IMR-90 (cell line): ENCODE data around the gene ACAD10. TPM values are rescaled to one million over a fixed set of nuclear protein-coding genes. Genes with fewer than 3 reads are reported as not detected.

Experiments used
- ATAC-seq: fragments of 200-7000 bp; cut with Tn5 transposase; 2 replicates; pipeline ENCODE4 v1.9.1; 2020; ENCODE audit warnings: low read depth, mild to moderate bottlenecking, moderate library complexity
- BruUV-seq: library from RNA; stranded (reverse); fragments of 400-500 nt; replicated peaks from 2 replicates; lab custom pipeline; 2021; lab: Mats Ljungman, UMichigan
- CTCF ChIA-PET: fragments of 300-600 bp; formaldehyde crosslinking; extraction: SDS; loops from one replicate; lab custom pipeline; 2021; ENCODE audit warnings: antibody characterized with exemption; lab: Yijun Ruan, JAX
- POLR2A ChIA-PET: fragments of 300-600 bp; sonication (Branson Sonifier 250); formaldehyde crosslinking; loops from one replicate; lab custom pipeline; 2022; ENCODE audit warnings: antibody characterized with exemption; ENCODE audit not compliant: unreplicated experiment; lab: Charles Lee
- DNase-seq: peaks from one replicate; pipeline ENCODE4 v3.0.0; 2013
- H2AFZ ChIP-seq: replicated peaks from 2 replicates; pipeline ENCODE3; 2013; ENCODE audit warnings: low read length, mild to moderate bottlenecking; ENCODE audit not compliant: poor library complexity
- H2AK5ac ChIP-seq: 2 replicates; pipeline ENCODE4 v1.6.1; 2013; ENCODE audit warnings: low read depth, low read length, inconsistent platforms
- H2AK9ac ChIP-seq: replicated peaks from 2 replicates; pipeline ENCODE3; 2013; ENCODE audit warnings: mild to moderate bottlenecking, low read depth, low read length, moderate library complexity; ENCODE audit not compliant: poor library complexity
- H2BK120ac ChIP-seq: 2 replicates; pipeline ENCODE4 v1.6.1; 2013; ENCODE audit warnings: low read depth, low read length, inconsistent platforms
- H2BK15ac ChIP-seq: 3 replicates; pipeline ENCODE4 v1.6.1; 2013; ENCODE audit warnings: low read depth, low read length, inconsistent platforms
- H2BK20ac ChIP-seq: 2 replicates; pipeline ENCODE4 v1.6.1; 2013; ENCODE audit warnings: low read depth, mild to moderate bottlenecking, inconsistent platforms, low read length, moderate library complexity
- H2BK5ac ChIP-seq: 2 replicates; pipeline ENCODE4 v1.6.1; 2013; ENCODE audit warnings: mild to moderate bottlenecking, low read depth, low read length, inconsistent platforms; ENCODE audit not compliant: poor library complexity, severe bottlenecking
- H3K14ac ChIP-seq: replicated peaks from 2 replicates; pipeline ENCODE4 v1.6.1; 2013; ENCODE audit warnings: low read depth, low read length, inconsistent platforms
- H3K18ac ChIP-seq: 2 replicates; pipeline ENCODE4 v1.6.1; 2013; ENCODE audit warnings: low read depth, low read length, control low read depth
- H3K23ac ChIP-seq: 2 replicates; pipeline ENCODE4 v1.6.1; 2013; ENCODE audit warnings: low read depth, low read length, inconsistent platforms
- H3K27ac ChIP-seq: 2 replicates; pipeline ENCODE4 v1.5.1; 2013; ENCODE audit warnings: mild to moderate bottlenecking, control low read depth, low read length; ENCODE audit not compliant: insufficient read depth
- H3K27me3 ChIP-seq: 2 replicates; pipeline ENCODE4 v1.6.1; 2013; ENCODE audit warnings: low read length; ENCODE audit not compliant: control insufficient read depth, insufficient read depth
- H3K36me3 ChIP-seq: 2 replicates; pipeline ENCODE4 v1.6.1; 2013; ENCODE audit warnings: low read length, mixed read lengths; ENCODE audit not compliant: control insufficient read depth, insufficient read depth
- H3K4ac ChIP-seq: 2 replicates; pipeline ENCODE4 v1.6.1; 2013; ENCODE audit warnings: low read depth, low read length, inconsistent platforms
- H3K4me1 ChIP-seq: 2 replicates; pipeline ENCODE4 v1.6.1; 2013; ENCODE audit warnings: low read length, mixed read lengths; ENCODE audit not compliant: control insufficient read depth, insufficient read depth
- H3K4me2 ChIP-seq: 2 replicates; pipeline ENCODE4 v1.6.1; 2013; ENCODE audit warnings: low read depth, mild to moderate bottlenecking, control low read depth, low read length, moderate library complexity
- H3K4me3 ChIP-seq: 2 replicates; pipeline ENCODE4 v1.5.1; 2013; ENCODE audit warnings: low read depth, mild to moderate bottlenecking, control low read depth, low read length, moderate library complexity; ENCODE audit not compliant: insufficient read depth
- H3K56ac ChIP-seq: 2 replicates; pipeline ENCODE4 v1.6.1; 2013; ENCODE audit warnings: low read length, inconsistent platforms; ENCODE audit not compliant: insufficient read depth; ENCODE audit errors: extremely low read depth
- H3K79me1 ChIP-seq, 2 experiments: 2 replicates each; pipeline ENCODE4 v1.6.1; 2013; ENCODE audit warnings: low read length in 2 of 2, inconsistent platforms in 1 of 2, low read depth in 1 of 2
- H3K9ac ChIP-seq: 2 replicates; pipeline ENCODE4 v1.6.1; 2013; ENCODE audit warnings: low read depth, low read length, control low read depth
- H3K9me1 ChIP-seq: 2 replicates; pipeline ENCODE4 v1.6.1; 2013; ENCODE audit warnings: low read length, inconsistent platforms; ENCODE audit not compliant: insufficient read depth
- H3K9me3 ChIP-seq: 2 replicates; pipeline ENCODE4 v1.6.1; 2013; ENCODE audit warnings: low read length; ENCODE audit not compliant: control insufficient read depth, insufficient read depth
- H4K20me1 ChIP-seq: 2 replicates; pipeline ENCODE4 v1.6.1; 2013; ENCODE audit warnings: low read length, inconsistent platforms; ENCODE audit not compliant: insufficient read depth
- H4K5ac ChIP-seq: 2 replicates; pipeline ENCODE4 v1.6.1; 2013; ENCODE audit warnings: mild to moderate bottlenecking, low read depth, low read length, control low read depth
- H4K8ac ChIP-seq, 2 experiments: 2 replicates each; pipeline ENCODE4 v1.6.1; 2013; ENCODE audit warnings: low read depth in 2 of 2, low read length in 2 of 2, control low read depth in 1 of 2, inconsistent platforms in 1 of 2
- H4K91ac ChIP-seq: 2 replicates; pipeline ENCODE4 v1.6.1; 2013; ENCODE audit warnings: low read depth, low read length, inconsistent platforms; ENCODE audit not compliant: insufficient read depth
- BHLHE40 ChIP-seq: fragments of 150-350 bp; IDR thresholded peaks from 2 replicates; pipeline ENCODE4 v1.6.1; 2016; ENCODE audit warnings: mild to moderate bottlenecking, low read depth, low read length
- CHD1 ChIP-seq: IDR thresholded peaks from 2 replicates; pipeline ENCODE4 v1.6.1; 2012; ENCODE audit warnings: low read depth, low read length, improper control_type of control experiment
- FOS ChIP-seq: fragments of 150-350 bp; IDR thresholded peaks from 2 replicates; pipeline ENCODE4 v1.6.1; 2016; ENCODE audit warnings: low read depth, low read length
- MAFK ChIP-seq: IDR thresholded peaks from 2 replicates; pipeline ENCODE4 v1.6.1; 2012; ENCODE audit warnings: low read depth, low read length, improper control_type of control experiment
- MAZ ChIP-seq: IDR thresholded peaks from 2 replicates; pipeline ENCODE4 v1.6.1; 2012; ENCODE audit warnings: low read depth, mild to moderate bottlenecking, low read length, improper control_type of control experiment, moderate library complexity, borderline replicate concordance
- MXI1 ChIP-seq: IDR thresholded peaks from 2 replicates; pipeline ENCODE4 v1.6.1; 2012; ENCODE audit warnings: low read depth, mild to moderate bottlenecking, low read length, moderate library complexity, borderline replicate concordance
- NFE2L2 ChIP-seq: fragments of 150-350 bp; IDR thresholded peaks from 2 replicates; pipeline ENCODE4 v1.6.1; 2016; ENCODE audit warnings: low read depth, mild to moderate bottlenecking, low read length
- POLR2A ChIP-seq: IDR thresholded peaks from 2 replicates; pipeline ENCODE4 v1.6.1; 2012; ENCODE audit warnings: mild to moderate bottlenecking, low read depth, low read length
- RCOR1 ChIP-seq: IDR thresholded peaks from 2 replicates; pipeline ENCODE4 v1.6.1; 2012; ENCODE audit warnings: mild to moderate bottlenecking, low read length, improper control_type of control experiment; ENCODE audit not compliant: insufficient replicate concordance
- RFX5 ChIP-seq: IDR thresholded peaks from 2 replicates; pipeline ENCODE4 v1.8.0; 2012; ENCODE audit warnings: low read depth, mild to moderate bottlenecking, low read length, moderate library complexity
- SMC3 ChIP-seq: fragments of 150-350 bp; IDR thresholded peaks from 2 replicates; pipeline ENCODE4 v1.6.1; 2016; ENCODE audit warnings: low read depth, mild to moderate bottlenecking, antibody characterized with exemption, low read length, moderate library complexity
- WGBS, 2 experiments: methylation state at CpG; one replicate each; pipeline versions ENCODE4 v1.1.5 to v1.1.7; 2013; ENCODE audit warnings: missing lambda C conversion rate in 2 of 2; ENCODE audit not compliant: insufficient read length in 1 of 2; ENCODE audit errors: extremely low coverage in 2 of 2; 5-methylcytosine and 5-hydroxymethylcytosine counted together
- dilution Hi-C: fragments of 300-500 bp; cut with HindIII; formaldehyde crosslinking; loops from one replicate; pipeline ENCODE4 v1.14.3; 2018; ENCODE audit warnings: low sequenced_read_pairs; ENCODE audit not compliant: unreplicated experiment
- in situ Hi-C: fragments of 300-500 bp; cut with MboI; formaldehyde crosslinking; loops from 3 replicates; pipeline ENCODE4 v1.14.3; 2019; ENCODE audit warnings: low sequenced_read_pairs, inconsistent platforms, mixed read lengths
- intact Hi-C: fragments of 100-400 bp; cut with micrococcal nuclease; formaldehyde crosslinking; loops from 2 replicates; pipeline ENCODE4 v1.10.0; 2022
- polyA plus RNA-seq, 3 experiments: library from polyadenylated mRNA; depleted of rRNA; stranded (reverse); fragments of >200 nt; gene quantifications; 2 replicates each; pipeline ENCODE4 v1.2.3, GENCODE V29; 2012; ENCODE audit warnings: low replicate concordance in 1 of 3
- total RNA-seq: library from RNA; depleted of rRNA; stranded (reverse); fragments of >200 nt; gene quantifications from 2 replicates; pipeline ENCODE4 v1.2.3, GENCODE V29; 2012

ACAD10 gene
- total and polyA plus RNA-seq, 2 of the 4 experiments (the other 2 are of a cell fraction) = 12.4 to 21.0 TPM

- no TSS peak for BruUV-seq
- Histone ChIP-seq H4K5ac (no peak overlapping the region; the same call in 1 of the 2 replicates), H3K23ac (peak overlapping the region; percentile 55; the same call in 1 of the 2 replicates), H3K4ac (peak overlapping the region; percentile 75; the same call in 1 of the 2 replicates), H3K4me2 (peak overlapping the region; percentile 43; the same call in 1 of the 2 replicates), H2AFZ (no peak overlapping the region), H3K79me1 (peaks cover 6 to 56% of the 10 kb centered on the region in 2 experiments; a peak in 3 of 4 replicates), H2AK5ac (no peak overlapping the region), H3K14ac (peak overlapping the region; percentile 24; the same call in 1 of the 2 replicates), H3K56ac (no peak overlapping the region), H2BK15ac (0 out of 3 replicates have a peak overlapping the region, but pooled peaks have one; percentile 42), H3K27me3 (no peaks in the 10 kb centered on the region), H4K91ac (no peak overlapping the region; the same call in 1 of the 2 replicates), H3K36me3 (peaks cover 23% of the 10 kb centered on the region), H4K20me1 (peaks cover 28% of the 10 kb centered on the region; the same call in 1 of the 2 replicates), H3K9me1 (peaks cover 21% of the 10 kb centered on the region), H2BK120ac (peak overlapping the region; percentile 5; the same call in 1 of the 2 replicates), H4K8ac (0 out of 4 replicates have a peak overlapping the region, but pooled peaks of 1 of the 2 experiments have one; percentile 2), H2BK5ac (peak overlapping the region; percentile 69), H3K9ac (no peak overlapping the region), H2BK20ac (peak overlapping the region; percentile 28), H3K4me3 (no peak overlapping the region), H3K4me1 (peaks cover 16% of the 10 kb centered on the region), H2AK9ac (no peak overlapping the region), H3K9me3 (no peaks in the 10 kb centered on the region), H3K18ac (no peak overlapping the region), H3K27ac (no peak overlapping the region)
- dilution Hi-C loops (no loop called here), intact Hi-C loops (loop anchor here (1.0 kb wide), 1 partner anchor 44 kb away; the partner anchor contains the start of gene ATXN2), in situ Hi-C loops (no loop called here)
- CTCF ChIA-PET = no interaction called here
- ATAC-seq = peak; percentile 91
- TF ChIP-seq MAZ = no peak
- TF ChIP-seq BHLHE40 = peak; percentile 49
- TF ChIP-seq MXI1 = no peak
- TF ChIP-seq RCOR1 = peak; percentile 81
- peak; percentile 46; the same call in 1 of the 2 replicates for TF ChIP-seq RFX5
- TF ChIP-seq SMC3 = no peak
- no peak for TF ChIP-seq POLR2A
- TF ChIP-seq FOS = 0 out of 2 replicates have a peak, but pooled peaks have one; percentile 56
- TF ChIP-seq CHD1 = no peak
- no peak for TF ChIP-seq NFE2L2
- no peak for TF ChIP-seq MAFK
- peak; percentile 95 for DNase-seq
- no CpG with 5 or more reads among the region's 3 CpGs for WGBS, 2 experiments
- POLR2A ChIA-PET = no interaction called here
Measured at GRCh38 chr12:111643427-111643826, 42.4 kb upstream of the ACAD10 start.
